ENCODE data around the gene SLC9A3.

SLC9A3 gene

GRCh38 chr5:442335-443238 lies 81.7 kb downstream of the SLC9A3 start, which contains the start of gene EXOC3:
Gene EXOC3, plus strand, starts transcription at chr5:443176. Its CDS starts 3,030 bp downstream, at chr5:446206.
- TF ChIP-seq CTCF (IDR thresholded peaks at IDR 0.05; ENCODE audit: insufficient read depth, low read depth, low read length, missing control alignments): no peak
- peak; percentile 71 for DNase-seq (ENCODE audit: low read depth)
- H3K4me3 ChIP-seq (ENCODE audit: low read length): peak within 1 kb of the TSS; percentile 96

- no peak for TF ChIP-seq CTCF (IDR thresholded peaks at IDR 0.05; ENCODE audit: insufficient read depth, low read depth, low read length, missing control alignments)
- peak overlapping the region; percentile 96 for H3K4me3 ChIP-seq (ENCODE audit: low read length)
- no peak for DNase-seq (ENCODE audit: low read depth)
Observed at GRCh38 chr5:441996-442334, 82.3 kb downstream of the SLC9A3 start.

- no peak for TF ChIP-seq CTCF (IDR thresholded peaks at IDR 0.05; ENCODE audit: insufficient read depth, low read depth, low read length, missing control alignments)
- H3K4me3 ChIP-seq (ENCODE audit: low read length): no peak overlapping the region
- no peak for DNase-seq (ENCODE audit: low read depth)
Observed at GRCh38 chr5:440401-441201, 83.6 kb downstream of the SLC9A3 start.

- no peak for TF ChIP-seq CTCF (IDR thresholded peaks at IDR 0.05; ENCODE audit: insufficient read depth, low read depth, low read length, missing control alignments)
Observed at GRCh38 chr5:439636-440035, 84.6 kb downstream of the SLC9A3 start.

GRCh38 chr5:439181-439580 lies 85.1 kb downstream of the SLC9A3 start:
- no peak overlapping the region for H3K4me3 ChIP-seq (ENCODE audit: low read length)
- no peak for DNase-seq (ENCODE audit: low read depth)
- TF ChIP-seq CTCF (IDR thresholded peaks at IDR 0.05; ENCODE audit: insufficient read depth, low read depth, low read length, missing control alignments): no peak

More at GRCh38 chr5:439636-440035, 84.6 kb downstream of the SLC9A3 start:
- DNase-seq (ENCODE audit: low read depth): no peak
- no peak overlapping the region for H3K4me3 ChIP-seq (ENCODE audit: low read length)

- no peak for DNase-seq (ENCODE audit: low read depth)
Observed at GRCh38 chr5:438481-438981, 85.7 kb downstream of the SLC9A3 start.

More at GRCh38 chr5:438481-438981, 85.7 kb downstream of the SLC9A3 start:
- H3K4me3 ChIP-seq (ENCODE audit: low read length): no peak overlapping the region
- TF ChIP-seq CTCF (IDR thresholded peaks at IDR 0.05; ENCODE audit: insufficient read depth, low read depth, low read length, missing control alignments): no peak

Data from epithelial cell of esophagus (primary cell).